B cell (primary cell): ENCODE measurements around the gene C20orf204. TPM values are rescaled to one million over a fixed set of nuclear protein-coding genes. Genes with fewer than 3 reads are reported as not detected.

Experiments used
- ATAC-seq: fragments of 200-7000 bp; cut with Tn5 transposase; one replicate; pipeline ENCODE4 v1.10.0; 2021; ENCODE audit warnings: low read depth, mild to moderate bottlenecking, moderate number of reproducible peaks, moderate library complexity
- CTCF ChIA-PET: fragments of 350-600 bp; sonication (Branson Sonifier 250); formaldehyde crosslinking; loops from one replicate; lab custom pipeline; 2021; ENCODE audit warnings: antibody characterized with exemption, inconsistent platforms; lab: Charles Lee
- POLR2A ChIA-PET: fragments of 350-600 bp; sonication (Branson Sonifier 250); formaldehyde crosslinking; loops from one replicate; lab custom pipeline; 2021; ENCODE audit warnings: antibody characterized with exemption; lab: Charles Lee
- DNase-seq: peaks from one replicate; pipeline ENCODE4 v3.0.0; 2013
- H2AFZ ChIP-seq: 2 replicates; pipeline ENCODE4 v1.6.1; 2012; ENCODE audit warnings: mild to moderate bottlenecking, low read depth, low read length; ENCODE audit not compliant: insufficient read depth, poor library complexity, severe bottlenecking
- H3K27ac ChIP-seq, 2 donors: 1 replicate in 1 of 2; 2 replicates in 1 of 2; pipeline ENCODE4 v1.5.1; 2012 to 2013; ENCODE audit warnings: low read length in 2 of 2, mild to moderate bottlenecking in 2 of 2, moderate library complexity in 1 of 2
- H3K27me3 ChIP-seq, 4 experiments: fragments of 200-600 bp in 1 of 4; sonication (generic) in 1 of 4; replicated peaks in 1 of 4; 1 replicate in 2 of 4; 2 replicates in 2 of 4; pipeline versions ENCODE4 v1.6.1 to v1.7.0; 2013 to 2016; ENCODE audit warnings: low read length in 3 of 4, mild to moderate bottlenecking in 2 of 4, mixed read lengths in 1 of 4, moderate library complexity in 1 of 4; ENCODE audit not compliant: insufficient read depth in 4 of 4, control insufficient read depth in 3 of 4; ENCODE audit errors: control extremely low read depth in 1 of 4
- H3K36me3 ChIP-seq, 2 experiments: replicated peaks in 1 of 2; 1 replicate in 1 of 2; 2 replicates in 1 of 2; pipeline versions ENCODE4 v1.6.1 to v1.7.1; 2013; ENCODE audit warnings: low read length in 1 of 2; ENCODE audit not compliant: insufficient read depth in 2 of 2, control insufficient read depth in 1 of 2; ENCODE audit errors: control extremely low read depth in 1 of 2, extremely low read depth in 1 of 2
- H3K4me1 ChIP-seq, 2 donors: fragments of 200-600 bp in 1 of 2; sonication (generic) in 1 of 2; 1 replicate in 1 of 2; 2 replicates in 1 of 2; pipeline versions ENCODE4 v1.5.1 to v1.6.1; 2013 to 2017; ENCODE audit warnings: low read length in 2 of 2; ENCODE audit not compliant: control insufficient read depth in 2 of 2, insufficient read depth in 2 of 2
- H3K4me2 ChIP-seq: replicated peaks from 2 replicates; pipeline ENCODE3; 2012; ENCODE audit warnings: mild to moderate bottlenecking, low read depth, low read length; ENCODE audit not compliant: poor library complexity, severe bottlenecking
- H3K4me3 ChIP-seq, 5 experiments: fragments of 200-600 bp in 1 of 5; sonication (generic) in 1 of 5; 1 replicate in 3 of 5; 2 replicates in 2 of 5; pipeline versions ENCODE4 v1.5.1 to v1.7.0; 2011 to 2016; ENCODE audit warnings: low read length in 4 of 5, mild to moderate bottlenecking in 4 of 5, low read depth in 2 of 5, control low read depth in 1 of 5, moderate library complexity in 1 of 5; ENCODE audit not compliant: insufficient read depth in 1 of 5; ENCODE audit errors: control extremely low read depth in 1 of 5, extremely low read depth in 1 of 5
- H3K79me2 ChIP-seq: fragments of 200-600 bp; sonication (generic); one replicate; pipeline ENCODE4 v1.6.0; 2016; ENCODE audit warnings: low read length; ENCODE audit not compliant: control insufficient read depth, insufficient read depth
- H3K9ac ChIP-seq: fragments of 200-600 bp; sonication (generic); 2 replicates; pipeline ENCODE4 v1.6.1; 2017; ENCODE audit warnings: mild to moderate bottlenecking, low read length, moderate library complexity
- H3K9me3 ChIP-seq, 3 donors: one replicate each; pipeline versions ENCODE4 v1.6.1 to v1.7.1; 2013; ENCODE audit warnings: low read length in 2 of 3; ENCODE audit not compliant: control insufficient read depth in 2 of 3, insufficient read depth in 1 of 3; ENCODE audit errors: control extremely low read depth in 1 of 3
- H4K20me1 ChIP-seq: 2 replicates; pipeline ENCODE4 v1.6.0; 2012; ENCODE audit warnings: mild to moderate bottlenecking, low read length; ENCODE audit not compliant: insufficient read depth, control insufficient read depth, poor library complexity, severe bottlenecking
- H3K27ac Mint-ChIP-seq: one replicate; pipeline ENCODE4 v1.8.0; 2021; ENCODE audit warnings: mixed read lengths
- H3K27me3 Mint-ChIP-seq: one replicate; pipeline ENCODE4 v1.8.0; 2021; ENCODE audit warnings: mixed read lengths
- H3K4me1 Mint-ChIP-seq: one replicate; pipeline ENCODE4 v1.8.0; 2021; ENCODE audit warnings: mixed read lengths
- H3K4me3 Mint-ChIP-seq: one replicate; pipeline ENCODE4 v1.8.0; 2021; ENCODE audit warnings: mixed read lengths
- H3K9me3 Mint-ChIP-seq: one replicate; pipeline ENCODE4 v1.8.0; 2022; ENCODE audit warnings: mixed read lengths; ENCODE audit not compliant: insufficient read depth
- CTCF ChIP-seq: fragments of 200-600 bp; IDR thresholded peaks from one replicate; pipeline ENCODE4 v1.8.0; 2022; ENCODE audit warnings: antibody characterized with exemption, mild to moderate bottlenecking
- EZH2 ChIP-seq: IDR thresholded peaks from 2 replicates; pipeline ENCODE4 v1.6.1; 2012; ENCODE audit warnings: borderline replicate concordance, low read depth, mild to moderate bottlenecking, moderate library complexity, low read length; ENCODE audit not compliant: insufficient read depth, poor library complexity, severe bottlenecking
- WGBS: methylation state at CpG from one replicate; pipeline ENCODE4 v1.1.5; 2013; ENCODE audit warnings: missing lambda C conversion rate; ENCODE audit not compliant: insufficient coverage; 5-methylcytosine and 5-hydroxymethylcytosine counted together
- intact Hi-C: fragments of 100-400 bp; cut with micrococcal nuclease; formaldehyde crosslinking; loops from one replicate; pipeline ENCODE4 v1.10.0; 2022
- polyA plus RNA-seq: library from polyadenylated mRNA; depleted of rRNA; stranded (reverse); fragments of >200 nt; gene quantifications from 2 replicates; pipeline ENCODE4 v1.2.3, GENCODE V29; 2012
- total RNA-seq, 2 donors: library from RNA; stranded (reverse); fragments of 120-200 nt in 1 of 2; gene quantifications; 1 replicate in 1 of 2; 2 replicates in 1 of 2; pipeline versions ENCODE4 v1.2.3 to v1.2.4, GENCODE V29; 2013 to 2022

C20orf204 gene
- total and polyA plus RNA-seq, 2 donors (not counting 1 experiment from before 2014, with no cell fraction given), result 0.24 to 2.5 TPM

- POLR2A ChIA-PET, result interaction anchor here (1.4 to 5.5 kb wide), 4 partner anchors 11 to 34 kb away, joined by 4 to 55 read pairs (median 20); partner anchors contain the start of gene TCEA2
- DNase-seq (peak; percentile 79), ATAC-seq (peak; percentile 8)
- TF ChIP-seq EZH2 (no peak), CTCF (no peak)
- H2AFZ ChIP-seq, result no peak overlapping the region
- H3K4me1 ChIP-seq, result peaks cover 28 to 68% of the 10 kb centered on the region in 2 donors
- H3K27me3 Mint-ChIP-seq, result no peaks in the 10 kb centered on the region
- peak overlapping the region; percentile 92 for H3K27ac Mint-ChIP-seq
- peak overlapping the region; percentile 77 to 83 for H3K27ac ChIP-seq
- no peaks in the 10 kb centered on the region for H3K27me3 ChIP-seq
- H3K36me3 ChIP-seq, result peaks cover 0 to 43% of the 10 kb centered on the region in 2 experiments
- peak overlapping the region; percentile 87 for H3K4me3 Mint-ChIP-seq
- H3K4me1 Mint-ChIP-seq, result peaks cover 52% of the 10 kb centered on the region
- H3K9ac ChIP-seq, result peak overlapping the region; percentile 85
- WGBS, result 0% methylated on average over 8 of the region's 8 CpGs
- peak overlapping the region; percentile 80 to 98 (median 96) for H3K4me3 ChIP-seq
- peak overlapping the region; percentile 96 for H3K4me2 ChIP-seq
- H3K79me2 ChIP-seq, result peaks cover 20% of the 10 kb centered on the region
- H3K9me3 ChIP-seq, result no peaks in the 10 kb centered on the region
- H4K20me1 ChIP-seq, result peaks cover 64% of the 10 kb centered on the region
- CTCF ChIA-PET, result interaction anchor here (0.9 to 11.8 kb wide), 5 partner anchors 15 to 41 kb away, joined by 3 to 220 read pairs (median 41); partner anchors contain the start of gene TCEA2
- intact Hi-C loops, result loop anchor here (2.0 to 5.0 kb wide), 3 partner anchors 120 to 212 kb away; partner anchors contain the start of genes PCMTD2, TPD52L2 and UCKL1
- H3K9me3 Mint-ChIP-seq, result no peaks in the 10 kb centered on the region
Measured at GRCh38 chr20:64077094-64077493, 41.1 kb downstream of the C20orf204 start.

- H3K4me3 Mint-ChIP-seq, result peak overlapping the region; percentile 87
- peak; percentile 0 for ATAC-seq
- Histone ChIP-seq H3K4me1 (peaks cover 32 to 68% of the 10 kb centered on the region in 2 donors), H3K27ac (peak overlapping the region; percentile 77 to 83), H3K9me3 (no peaks in the 10 kb centered on the region), H3K9ac (peak overlapping the region; percentile 85), H4K20me1 (peaks cover 60% of the 10 kb centered on the region), H2AFZ (no peak overlapping the region), H3K27me3 (no peaks in the 10 kb centered on the region), H3K4me3 (peak overlapping the region; percentile 80 to 98 (median 96)), H3K4me2 (peak overlapping the region; percentile 96), H3K36me3 (peaks cover 0 to 39% of the 10 kb centered on the region in 2 experiments), H3K79me2 (peaks cover 20% of the 10 kb centered on the region)
- CTCF ChIA-PET, result interaction anchor here (0.9 to 11.8 kb wide), 10 partner anchors 8 to 97 kb away, joined by 3 to 220 read pairs (median 4); partner anchors contain the start of genes PRPF6 and TCEA2
- TF ChIP-seq CTCF (no peak), EZH2 (no peak)
- H3K4me1 Mint-ChIP-seq, result peaks cover 52% of the 10 kb centered on the region
- no peak for DNase-seq
- POLR2A ChIA-PET, result interaction anchor here (0.6 to 5.5 kb wide), 10 partner anchors 8 to 525 kb away, joined by 3 to 55 read pairs (median 10); partner anchors contain the start of gene TCEA2
- no peaks in the 10 kb centered on the region for H3K9me3 Mint-ChIP-seq
- WGBS, result 0% methylated on average over 4 of the region's 7 CpGs
- H3K27ac Mint-ChIP-seq, result peak overlapping the region; percentile 92
- intact Hi-C loops, result loop anchor here (2.0 to 5.0 kb wide), 3 partner anchors 120 to 213 kb away; partner anchors contain the start of genes PCMTD2, TPD52L2 and UCKL1
- H3K27me3 Mint-ChIP-seq, result no peaks in the 10 kb centered on the region
Measured at GRCh38 chr20:64077541-64077875, 41.5 kb downstream of the C20orf204 start.
